Endothelial cell of umbilical vein (primary cell): Measurements from ENCODE around the gene B3GALT4. TPM values are rescaled to one million over a fixed set of nuclear protein-coding genes. Genes with fewer than 3 reads are reported as not detected.

Source experiments
- BruUV-seq: library from RNA; stranded (reverse); fragments of 400-500 nt; replicated peaks from 2 replicates; lab custom pipeline; 2021; lab: Mats Ljungman, UMichigan
- CTCF ChIA-PET: fragments of 300-600, 350-600 bp; sonication (Branson Sonifier 250); formaldehyde crosslinking; loops from one replicate; lab custom pipeline; 2021; ENCODE audit warnings: antibody characterized with exemption, inconsistent platforms; lab: Charles Lee
- POLR2A ChIA-PET: fragments of 300-600, 350-600 bp; sonication (Branson Sonifier 250); formaldehyde crosslinking; loops from one replicate; lab custom pipeline; 2021; ENCODE audit warnings: antibody characterized with exemption, inconsistent platforms; lab: Charles Lee
- DNase-seq: peaks from one replicate; pipeline ENCODE4 v3.0.0-alpha.2; 2011; ENCODE audit warnings: low read depth, low spot score
- FAIRE-seq: peaks from 2 replicates; lab custom pipeline; 2011; peaks lifted over from hg19 to GRCh38; lab: Jason Lieb, UNC
- H2AFZ ChIP-seq: 2 replicates; pipeline ENCODE4 v1.6.0; 2012; ENCODE audit warnings: low read depth, low read length, control low read depth, inconsistent platforms
- H3K27ac ChIP-seq: 2 replicates; pipeline ENCODE4 v1.5.1; 2011; ENCODE audit warnings: low read depth, mild to moderate bottlenecking, control low read depth, low read length, moderate library complexity; ENCODE audit not compliant: insufficient read depth
- H3K27me3 ChIP-seq, 2 experiments: 2 replicates each; pipeline versions ENCODE4 v1.6.0 to v1.6.1; 2011; ENCODE audit warnings: low read length in 2 of 2, mixed read lengths in 1 of 2; ENCODE audit not compliant: control insufficient read depth in 2 of 2, insufficient read depth in 2 of 2
- H3K36me3 ChIP-seq, 2 experiments: 2 replicates in 1 of 2; 3 replicates in 1 of 2; pipeline ENCODE4 v1.5.1; 2011; ENCODE audit warnings: low read length in 2 of 2, mild to moderate bottlenecking in 1 of 2, moderate library complexity in 1 of 2; ENCODE audit not compliant: control insufficient read depth in 2 of 2, insufficient read depth in 2 of 2; ENCODE audit errors: extremely low read depth in 1 of 2
- H3K4me1 ChIP-seq: 3 replicates; pipeline ENCODE4 v1.5.1; 2011; ENCODE audit warnings: mild to moderate bottlenecking, low read length; ENCODE audit not compliant: control insufficient read depth, insufficient read depth; ENCODE audit errors: extremely low read depth
- H3K4me2 ChIP-seq: 2 replicates; pipeline ENCODE4 v1.6.1; 2011; ENCODE audit warnings: low read length, control low read depth, mixed read lengths; ENCODE audit not compliant: insufficient read depth
- H3K4me3 ChIP-seq, 3 experiments: fragments of 200-600 bp in 1 of 3; sonication (generic), shearing (Covaris generic) in 1 of 3; replicated peaks in 1 of 3; 2 replicates each; pipeline ENCODE4 v1.5.1; 2011 to 2016; ENCODE audit warnings: control low read depth in 3 of 3, low read length in 3 of 3, mild to moderate bottlenecking in 2 of 3, inconsistent platforms in 1 of 3, low read depth in 1 of 3, moderate library complexity in 1 of 3; ENCODE audit not compliant: insufficient read depth in 1 of 3
- H3K79me2 ChIP-seq: 2 replicates; pipeline ENCODE4 v1.6.0; 2012; ENCODE audit warnings: low read length, inconsistent platforms; ENCODE audit not compliant: control insufficient read depth, insufficient read depth
- H3K9ac ChIP-seq: replicated peaks from 2 replicates; pipeline ENCODE3; 2011; ENCODE audit warnings: low read length, control low read depth; ENCODE audit not compliant: insufficient read depth; ENCODE audit errors: extremely low read depth
- H3K9me1 ChIP-seq: replicated peaks from 3 replicates; pipeline ENCODE4 v1.6.0; 2011; ENCODE audit warnings: mild to moderate bottlenecking, low read length; ENCODE audit not compliant: control insufficient read depth, insufficient read depth; ENCODE audit errors: extremely low read depth
- H3K9me3 ChIP-seq: replicated peaks from 2 replicates; pipeline ENCODE4 v1.5.1; 2012; ENCODE audit warnings: low read length, inconsistent platforms; ENCODE audit not compliant: control insufficient read depth, insufficient read depth
- H4K20me1 ChIP-seq: replicated peaks from 2 replicates; pipeline ENCODE3; 2011; ENCODE audit warnings: mild to moderate bottlenecking, low read length; ENCODE audit not compliant: control insufficient read depth, insufficient read depth; ENCODE audit errors: extremely low read depth
- EZH2 ChIP-seq: IDR thresholded peaks from 2 replicates; pipeline ENCODE4 v1.6.1; 2012; ENCODE audit warnings: borderline replicate concordance, low read depth, mild to moderate bottlenecking, moderate library complexity, low read length, inconsistent platforms; ENCODE audit not compliant: severe bottlenecking
- FOS ChIP-seq: IDR thresholded peaks from 2 replicates; pipeline ENCODE4 v1.6.1; 2011; ENCODE audit warnings: mild to moderate bottlenecking, low read length, moderate library complexity, borderline replicate concordance; ENCODE audit not compliant: insufficient read depth
- GATA2 ChIP-seq: IDR thresholded peaks from 2 replicates; pipeline ENCODE4 v1.7.0; 2011; ENCODE audit warnings: low read depth, mild to moderate bottlenecking, moderate library complexity, mixed read lengths, low read length; ENCODE audit not compliant: insufficient read length, insufficient read depth
- JUN ChIP-seq: IDR thresholded peaks from 2 replicates; pipeline ENCODE4 v1.6.1; 2011; ENCODE audit warnings: borderline replicate concordance, low read depth; ENCODE audit not compliant: insufficient read length, insufficient read depth
- MYC ChIP-seq: IDR thresholded peaks from one replicate; pipeline ENCODE4 v1.6.1; 2011; ENCODE audit warnings: mild to moderate bottlenecking, low read depth, low read length
- POLR2A ChIP-seq: IDR thresholded peaks from 2 replicates; pipeline ENCODE4 v1.6.1; 2012; ENCODE audit warnings: low read depth, mild to moderate bottlenecking, control low read depth, low read length
- POLR2AphosphoS5 ChIP-seq: IDR thresholded peaks from 2 replicates; pipeline ENCODE4 v1.6.1; 2012; ENCODE audit warnings: low read depth, mild to moderate bottlenecking, control low read depth, low read length, moderate library complexity; ENCODE audit not compliant: insufficient read depth
- dilution Hi-C: fragments of 300-500 bp; cut with MboI; formaldehyde crosslinking; loops from one replicate; pipeline ENCODE4 v1.15.0; 2019; ENCODE audit warnings: low sequenced_read_pairs; ENCODE audit not compliant: extremely low pct_ligation_motif_present
- intact Hi-C: fragments of 100-400 bp; cut with micrococcal nuclease; formaldehyde crosslinking; loops from one replicate; pipeline ENCODE4 v1.10.0; 2022
- polyA plus RNA-seq, 4 experiments: library from polyadenylated mRNA; depleted of rRNA in 3 of 4; stranded (reverse) in 3 of 4; unstranded in 1 of 4; fragments of >200 nt; gene quantifications; 2 replicates each; pipeline versions ENCODE4 v1.2.1 to v1.2.3, GENCODE V29; 2011 to 2012; ENCODE audit warnings: missing spikeins in 1 of 4
- total RNA-seq: library from RNA; stranded (reverse); gene quantifications from 2 replicates; pipeline ENCODE4 v1.2.3, GENCODE V29; 2021
- TF ChIP-seq, protein P1 (sequence below): IDR thresholded peaks from 2 replicates; pipeline ENCODE4 v1.6.1; 2011; ENCODE audit not compliant: insufficient read depth, insufficient read length
- TF ChIP-seq, protein P2 (sequence below), 2 donors: IDR thresholded peaks; 1 replicate in 1 of 2; 2 replicates in 1 of 2; pipeline ENCODE4 v1.5.1; 2011; ENCODE audit warnings: low read length in 2 of 2, mild to moderate bottlenecking in 2 of 2, moderate library complexity in 2 of 2, control low read depth in 1 of 2, inconsistent platforms in 1 of 2, low read depth in 1 of 2; ENCODE audit not compliant: insufficient read depth in 1 of 2; ENCODE audit errors: extremely low read depth in 1 of 2

The B3GALT4 gene
- total and polyA plus RNA-seq, 2 donors (not counting 3 experiments of a cell fraction or from before 2014, with no cell fraction given), result 4.5 to 5.6 TPM

- peaks cover 37% of the 10 kb centered on the region for H3K79me2 ChIP-seq
- intact Hi-C loops, result no loop called here
- CTCF ChIA-PET, result no interaction called here
- H4K20me1 ChIP-seq, result no peaks in the 10 kb centered on the region
- TF ChIP-seq POLR2AphosphoS5 (no peak), EZH2 (no peak), GATA2 (no peak), JUN (no peak), FOS (no peak), POLR2A (no peak), MYC (no peak)
- TF ChIP-seq, protein P1, sequence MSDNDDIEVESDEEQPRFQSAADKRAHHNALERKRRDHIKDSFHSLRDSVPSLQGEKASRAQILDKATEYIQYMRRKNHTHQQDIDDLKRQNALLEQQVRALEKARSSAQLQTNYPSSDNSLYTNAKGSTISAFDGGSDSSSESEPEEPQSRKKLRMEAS, result no peak
- TF ChIP-seq, protein P2, sequence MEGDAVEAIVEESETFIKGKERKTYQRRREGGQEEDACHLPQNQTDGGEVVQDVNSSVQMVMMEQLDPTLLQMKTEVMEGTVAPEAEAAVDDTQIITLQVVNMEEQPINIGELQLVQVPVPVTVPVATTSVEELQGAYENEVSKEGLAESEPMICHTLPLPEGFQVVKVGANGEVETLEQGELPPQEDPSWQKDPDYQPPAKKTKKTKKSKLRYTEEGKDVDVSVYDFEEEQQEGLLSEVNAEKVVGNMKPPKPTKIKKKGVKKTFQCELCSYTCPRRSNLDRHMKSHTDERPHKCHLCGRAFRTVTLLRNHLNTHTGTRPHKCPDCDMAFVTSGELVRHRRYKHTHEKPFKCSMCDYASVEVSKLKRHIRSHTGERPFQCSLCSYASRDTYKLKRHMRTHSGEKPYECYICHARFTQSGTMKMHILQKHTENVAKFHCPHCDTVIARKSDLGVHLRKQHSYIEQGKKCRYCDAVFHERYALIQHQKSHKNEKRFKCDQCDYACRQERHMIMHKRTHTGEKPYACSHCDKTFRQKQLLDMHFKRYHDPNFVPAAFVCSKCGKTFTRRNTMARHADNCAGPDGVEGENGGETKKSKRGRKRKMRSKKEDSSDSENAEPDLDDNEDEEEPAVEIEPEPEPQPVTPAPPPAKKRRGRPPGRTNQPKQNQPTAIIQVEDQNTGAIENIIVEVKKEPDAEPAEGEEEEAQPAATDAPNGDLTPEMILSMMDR (IDR thresholded peaks at IDR 0.05; ENCODE audit: extremely low read depth in 1 of 2, insufficient read depth in 1 of 2, low read depth in 1 of 2, low read length in 2 of 2), result no peak
- no peak overlapping the region for H3K4me3 ChIP-seq
- dilution Hi-C loops, result no loop called here
- peaks cover 5 to 22% of the 10 kb centered on the region in 2 experiments for H3K36me3 ChIP-seq
- no peak overlapping the region for H2AFZ ChIP-seq
- peaks cover 53% of the 10 kb centered on the region for H3K4me1 ChIP-seq
- no peaks in the 10 kb centered on the region for H3K9me1 ChIP-seq
- TSS peak; percentile 16 for BruUV-seq
- no peak for DNase-seq
- FAIRE-seq, result no peak
- peak overlapping the region; percentile 54 for H3K4me2 ChIP-seq
- POLR2A ChIA-PET, result no interaction called here
- no peaks in the 10 kb centered on the region for H3K27me3 ChIP-seq
- peak overlapping the region; percentile 76 for H3K27ac ChIP-seq
- no peaks in the 10 kb centered on the region for H3K9me3 ChIP-seq
- no peak overlapping the region for H3K9ac ChIP-seq
Measured at GRCh38 chr6:33321227-33321626, 44.3 kb downstream of the B3GALT4 start.
